Neural cell (in vitro differentiated cells): Measurements from ENCODE around the gene PTP4A2.

Experiments used
- EZH2 ChIP-seq: fragments of 200-600, 300-800 bp; shearing (Covaris generic), sonication (generic); IDR thresholded peaks from 2 replicates; pipeline ENCODE4 v1.6.1; 2014; ENCODE audit warnings: antibody characterized with exemption, low read length, borderline replicate concordance, mild to moderate bottlenecking; ENCODE audit not compliant: insufficient read depth, poor library complexity, severe bottlenecking
- POLR2AphosphoS5 ChIP-seq: IDR thresholded peaks from 2 replicates; pipeline ENCODE4 v1.6.1; 2012
- RAD21 ChIP-seq: fragments of 450-650 bp; conservative IDR thresholded peaks from 2 replicates; pipeline ENCODE4 v1.6.1; 2014; ENCODE audit warnings: antibody characterized with exemption, mild to moderate bottlenecking, moderate library complexity
- SMC3 ChIP-seq: fragments of 450-650 bp; conservative IDR thresholded peaks from 2 replicates; pipeline ENCODE4 v1.6.1; 2014; ENCODE audit warnings: antibody characterized with exemption, mild to moderate bottlenecking, moderate library complexity; ENCODE audit not compliant: poor library complexity
- TF ChIP-seq, protein P1 (sequence below): fragments of 450-650 bp; IDR thresholded peaks from 2 replicates; pipeline ENCODE4 v1.5.1; 2014; ENCODE audit warnings: antibody characterized with exemption, mild to moderate bottlenecking, moderate library complexity; ENCODE audit not compliant: poor library complexity, severe bottlenecking

DNA sequence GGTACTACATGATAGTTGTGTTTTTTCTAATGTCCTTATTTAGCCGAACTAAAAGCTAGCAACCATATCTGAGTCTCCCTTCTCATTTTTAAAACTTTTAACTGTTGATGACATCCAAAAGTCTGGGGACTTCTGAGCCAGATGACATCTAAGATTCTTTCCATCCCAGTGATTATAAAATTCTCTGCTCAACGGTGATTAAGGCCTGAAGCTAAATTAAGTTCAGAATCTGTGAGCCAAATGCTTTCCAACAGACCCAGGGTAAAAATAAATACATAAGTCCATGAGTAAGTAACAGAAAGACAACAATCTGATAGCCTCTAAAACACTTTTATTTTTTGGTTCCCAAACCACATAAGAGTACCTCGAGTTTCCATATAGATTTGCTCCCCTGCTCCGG is 13.1 kb upstream of the PTP4A2 start:
- TF ChIP-seq, protein P1, sequence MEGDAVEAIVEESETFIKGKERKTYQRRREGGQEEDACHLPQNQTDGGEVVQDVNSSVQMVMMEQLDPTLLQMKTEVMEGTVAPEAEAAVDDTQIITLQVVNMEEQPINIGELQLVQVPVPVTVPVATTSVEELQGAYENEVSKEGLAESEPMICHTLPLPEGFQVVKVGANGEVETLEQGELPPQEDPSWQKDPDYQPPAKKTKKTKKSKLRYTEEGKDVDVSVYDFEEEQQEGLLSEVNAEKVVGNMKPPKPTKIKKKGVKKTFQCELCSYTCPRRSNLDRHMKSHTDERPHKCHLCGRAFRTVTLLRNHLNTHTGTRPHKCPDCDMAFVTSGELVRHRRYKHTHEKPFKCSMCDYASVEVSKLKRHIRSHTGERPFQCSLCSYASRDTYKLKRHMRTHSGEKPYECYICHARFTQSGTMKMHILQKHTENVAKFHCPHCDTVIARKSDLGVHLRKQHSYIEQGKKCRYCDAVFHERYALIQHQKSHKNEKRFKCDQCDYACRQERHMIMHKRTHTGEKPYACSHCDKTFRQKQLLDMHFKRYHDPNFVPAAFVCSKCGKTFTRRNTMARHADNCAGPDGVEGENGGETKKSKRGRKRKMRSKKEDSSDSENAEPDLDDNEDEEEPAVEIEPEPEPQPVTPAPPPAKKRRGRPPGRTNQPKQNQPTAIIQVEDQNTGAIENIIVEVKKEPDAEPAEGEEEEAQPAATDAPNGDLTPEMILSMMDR, result no peak
- TF ChIP-seq EZH2, result no peak
- TF ChIP-seq POLR2AphosphoS5, result no peak
- no peak for TF ChIP-seq SMC3
- TF ChIP-seq RAD21, result no peak
